DMS53 treated with DMSO at 0.1 percent for 48 hours (cell line): ENCODE data around the gene CATSPER3.

Experiments used
- DNase-seq: peaks from one replicate; lab custom pipeline; 2025; ENCODE audit not compliant: unreplicated experiment; lab: John Stamatoyannopoulos, UW

Gene CATSPER3

DNA sequence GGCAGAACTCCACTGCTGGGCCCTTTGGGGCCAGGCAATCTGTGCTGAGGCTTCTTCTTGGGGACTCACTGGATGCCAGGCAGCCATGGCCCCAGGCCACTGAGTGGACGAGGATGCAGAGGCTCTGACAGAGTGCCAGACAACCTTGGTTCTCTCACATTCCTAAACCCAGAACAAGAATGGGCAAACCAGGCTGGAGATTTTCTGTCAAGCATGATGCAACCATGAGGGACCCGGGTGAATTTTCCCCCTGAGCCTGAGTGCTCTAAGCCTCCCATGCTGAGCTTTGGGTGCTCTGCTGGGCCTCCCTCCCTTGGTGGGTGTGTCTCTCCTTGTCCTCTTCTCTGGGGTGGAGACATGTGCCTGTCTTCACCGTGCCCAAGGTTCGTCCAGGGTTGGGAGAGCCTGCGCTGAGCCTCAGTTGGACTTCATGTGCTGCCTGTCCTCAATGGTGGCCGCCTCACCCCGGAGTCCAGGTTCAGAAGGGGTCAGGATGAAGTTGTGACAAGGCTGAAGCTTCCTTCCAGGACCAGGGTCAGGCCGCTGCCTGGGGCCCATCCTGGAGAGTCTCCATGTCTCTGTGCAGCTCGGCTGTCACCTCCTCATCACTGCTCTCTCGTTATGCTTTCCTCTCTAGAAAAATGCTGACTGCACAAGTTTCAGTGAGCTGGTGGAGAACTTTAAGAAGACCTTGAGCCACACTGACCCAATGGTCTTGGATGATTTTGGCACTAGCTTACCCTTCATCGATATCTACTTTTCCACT lies 42.2 kb downstream of the CATSPER3 start:
- peak; percentile 48 for DNase-seq

DNA sequence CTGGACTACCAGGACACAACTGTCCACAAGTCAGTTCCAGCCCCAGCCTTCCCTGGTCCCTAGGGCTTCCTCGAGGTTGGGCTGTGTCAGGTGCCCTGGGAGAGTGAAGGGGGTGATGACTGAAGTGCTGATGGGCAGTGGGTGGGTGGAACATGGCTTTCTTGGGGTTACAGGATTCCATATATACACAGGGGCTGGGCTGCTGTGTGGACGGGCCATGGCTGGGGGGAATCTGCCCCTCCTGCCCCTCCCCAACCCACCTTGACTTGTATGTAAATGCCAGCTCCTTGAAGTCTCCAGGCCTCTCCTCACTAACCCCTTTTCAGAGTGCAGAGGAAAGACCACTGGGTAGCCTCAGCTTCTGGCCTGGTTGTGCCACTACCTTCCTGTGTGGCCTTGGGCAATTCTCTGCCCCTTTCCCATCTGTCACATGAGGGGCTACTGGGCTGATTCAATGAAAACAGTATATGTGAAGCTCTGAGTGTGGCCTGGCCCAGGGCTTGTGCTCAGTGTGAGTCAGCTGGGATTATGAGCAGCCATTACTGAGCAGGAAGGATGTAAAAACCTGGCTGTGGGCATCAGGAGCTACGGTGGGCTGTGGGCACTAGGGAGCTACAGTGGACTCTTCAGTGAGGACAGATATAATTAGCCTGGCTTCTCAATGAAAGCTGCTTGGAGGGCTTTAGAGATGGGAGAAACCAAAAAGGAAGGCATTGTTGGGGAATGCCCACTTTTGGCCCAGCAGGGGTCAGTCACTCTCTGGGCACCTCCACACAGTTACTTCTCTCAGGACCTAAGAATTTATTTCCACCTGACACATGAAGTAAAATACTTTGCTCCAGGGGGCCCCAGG lies 43.0 kb downstream of the CATSPER3 start:
- DNase-seq = no peak

DNA sequence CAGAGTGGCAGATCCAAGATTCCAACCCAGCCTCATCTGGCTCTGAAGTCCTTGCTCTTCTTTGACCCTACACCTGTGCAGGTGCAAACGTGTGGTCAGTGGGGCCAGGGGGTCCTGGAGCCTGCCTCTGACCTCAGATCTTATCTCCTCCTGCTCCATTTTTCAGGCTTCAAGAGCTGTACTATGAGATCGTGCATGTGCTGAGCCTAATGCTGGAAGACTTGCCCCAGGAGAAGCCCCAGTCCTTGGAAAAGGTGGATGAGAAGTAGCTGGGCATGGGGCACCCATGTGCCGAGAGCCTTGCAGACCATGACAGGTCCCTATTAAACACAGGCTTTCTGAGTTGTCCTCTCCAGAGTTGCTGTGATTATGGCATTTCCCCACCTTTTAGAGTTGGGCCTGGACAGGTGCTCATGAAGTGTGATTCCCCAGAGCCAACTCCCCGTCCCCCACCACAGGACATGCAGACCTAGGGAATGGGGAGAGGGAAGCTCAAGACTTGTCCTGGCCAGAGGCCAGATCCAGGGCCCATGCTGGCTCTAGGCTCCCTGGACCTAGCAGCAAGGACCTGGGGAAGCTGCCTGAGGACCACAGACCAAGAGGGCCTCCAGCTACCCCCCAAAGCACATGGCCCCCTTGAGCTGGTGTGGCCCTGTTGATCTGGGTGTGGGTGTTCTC lies 43.8 kb downstream of the CATSPER3 start:
- DNase-seq = no peak

DNA sequence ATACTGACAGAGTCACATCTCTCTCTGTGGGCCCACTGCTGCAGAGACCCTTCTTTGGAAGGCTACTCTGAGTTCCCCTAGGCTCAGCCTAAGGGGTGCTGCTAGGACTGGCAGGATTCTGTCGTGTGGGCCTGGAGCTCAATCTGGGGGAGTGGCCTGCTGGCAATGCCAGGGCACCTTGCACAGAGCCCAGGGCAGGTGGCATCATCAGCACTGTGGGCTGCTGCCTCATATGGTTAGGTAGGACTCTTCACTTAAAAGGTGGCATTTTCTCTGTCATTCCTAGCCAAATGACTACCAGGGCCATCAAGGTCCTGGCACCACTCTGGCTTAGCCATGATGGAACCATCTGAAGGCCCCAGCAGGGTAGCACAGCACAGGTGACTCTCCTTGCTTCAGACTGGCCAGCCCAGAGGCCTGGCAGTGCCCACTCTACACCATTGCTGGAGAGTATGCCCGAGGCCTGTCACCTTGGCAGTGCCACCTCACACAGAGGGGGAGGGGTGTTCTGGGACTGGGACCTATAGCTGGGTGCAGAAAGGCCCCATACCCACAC lies 44.4 kb downstream of the CATSPER3 start:
- DNase-seq = no peak

DNA sequence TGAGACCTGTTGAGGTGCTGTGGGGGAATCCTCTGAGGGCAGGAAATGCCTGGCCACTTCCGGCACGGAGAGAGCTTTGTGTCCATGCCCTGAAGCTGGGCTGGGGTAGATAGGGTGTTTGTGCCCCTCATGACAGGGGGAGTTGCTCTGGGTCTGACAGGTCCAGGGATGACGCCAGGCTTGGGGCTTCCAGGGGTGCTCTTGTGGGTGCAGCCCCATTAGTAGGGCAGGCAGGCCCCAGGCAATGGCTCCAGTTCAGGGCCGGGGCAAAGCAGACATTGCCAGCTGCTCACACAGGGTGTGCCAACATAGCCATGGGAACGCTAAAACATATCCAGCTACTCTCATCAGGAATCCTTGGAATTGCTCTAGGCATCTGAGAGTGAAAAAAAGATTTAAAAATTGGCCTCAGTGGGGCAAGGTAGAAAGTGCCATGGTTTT lies 45.3 kb downstream of the CATSPER3 start:
- no peak for DNase-seq

DNA sequence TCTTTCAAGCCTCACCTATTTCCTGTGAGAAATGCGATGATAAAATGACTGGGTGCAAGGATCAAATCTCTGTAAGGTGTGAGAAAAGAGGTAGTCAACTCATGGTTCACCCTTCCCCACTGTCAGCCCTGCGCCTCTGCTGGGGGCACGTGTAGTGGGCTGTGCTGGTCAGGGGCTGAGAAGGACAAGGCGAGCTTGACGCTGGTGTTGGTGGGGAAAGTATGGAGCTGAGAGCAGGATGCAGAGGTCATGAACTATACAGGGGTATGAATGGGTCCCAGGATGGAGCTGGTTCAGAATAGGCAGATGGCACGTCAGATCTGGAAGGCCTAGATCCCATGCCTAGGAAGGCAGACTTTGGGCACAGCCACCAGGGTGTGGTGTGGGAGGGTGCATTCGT lies 45.7 kb downstream of the CATSPER3 start:
- DNase-seq = no peak

DNA sequence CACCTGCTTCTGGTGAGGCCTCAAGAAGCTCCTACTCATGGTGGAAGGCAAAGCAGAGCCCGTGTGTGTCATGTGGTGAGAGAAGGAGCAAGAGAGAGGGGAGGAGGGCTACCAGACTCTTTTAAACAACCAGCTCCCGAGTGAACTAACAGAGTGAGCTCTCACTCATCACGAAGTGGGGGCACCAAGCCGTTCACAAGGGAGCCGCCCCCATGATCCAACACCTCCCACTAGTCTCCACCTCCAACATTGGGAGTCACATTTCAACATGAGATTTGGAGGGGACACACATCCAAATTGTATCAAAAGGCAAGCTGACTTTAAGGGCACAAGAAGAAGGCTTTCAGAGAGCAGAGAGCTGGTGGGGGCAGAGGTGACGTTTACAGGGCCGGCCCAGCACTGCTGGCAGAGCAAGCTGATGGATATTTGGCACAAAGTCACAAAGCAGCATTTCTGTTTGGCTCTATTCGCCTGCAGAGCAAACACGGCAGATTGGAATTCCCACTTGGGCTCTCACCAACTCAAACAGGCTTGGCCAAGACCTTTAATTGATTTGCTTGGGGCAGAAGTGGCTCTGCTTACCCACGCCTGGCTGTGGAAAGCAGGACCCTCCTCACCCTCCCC lies 46.4 kb downstream of the CATSPER3 start:
- DNase-seq = no peak

DNA sequence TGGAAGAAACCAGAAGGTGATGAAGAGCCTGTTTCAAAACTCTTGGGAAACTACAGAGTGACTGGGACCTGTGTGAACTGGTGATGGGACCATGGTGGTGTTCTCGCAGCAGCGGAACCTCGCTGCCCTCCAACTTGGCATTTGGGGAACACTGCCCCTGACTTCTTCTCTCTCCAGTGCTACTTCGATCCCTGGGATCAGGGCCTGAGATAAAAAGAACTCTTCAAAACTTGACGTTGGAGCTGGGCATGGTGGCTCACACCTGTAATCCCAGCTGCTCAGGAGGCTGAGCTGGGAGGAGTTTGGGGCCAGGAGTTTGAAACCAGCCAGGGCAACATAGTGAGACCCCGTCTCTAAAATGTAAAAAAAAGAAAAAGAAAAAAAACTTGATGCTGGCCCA lies 48.2 kb downstream of the CATSPER3 start:
- no peak for DNase-seq

DNA sequence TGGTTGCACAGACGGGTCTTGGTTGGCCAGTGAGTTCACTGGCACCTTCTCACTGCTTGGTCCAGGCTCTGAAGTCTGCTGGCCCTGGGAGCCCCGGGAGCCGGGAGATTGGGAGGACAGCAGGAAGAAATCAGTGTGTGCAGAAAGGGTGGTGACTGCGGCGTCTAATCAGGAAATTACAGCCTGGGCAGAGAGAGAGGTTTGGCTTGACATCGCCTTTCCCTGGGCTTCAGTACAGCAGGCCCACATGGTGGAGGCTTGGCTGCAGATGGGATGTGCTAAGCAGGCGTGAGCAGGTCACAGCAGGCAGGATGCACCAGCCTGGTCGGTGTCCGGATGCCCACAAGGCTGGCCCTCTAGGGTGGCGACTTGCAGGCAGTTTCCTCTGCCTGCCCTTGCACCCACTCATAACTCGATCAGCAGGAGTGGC lies 49.2 kb downstream of the CATSPER3 start:
- no peak for DNase-seq

DNA sequence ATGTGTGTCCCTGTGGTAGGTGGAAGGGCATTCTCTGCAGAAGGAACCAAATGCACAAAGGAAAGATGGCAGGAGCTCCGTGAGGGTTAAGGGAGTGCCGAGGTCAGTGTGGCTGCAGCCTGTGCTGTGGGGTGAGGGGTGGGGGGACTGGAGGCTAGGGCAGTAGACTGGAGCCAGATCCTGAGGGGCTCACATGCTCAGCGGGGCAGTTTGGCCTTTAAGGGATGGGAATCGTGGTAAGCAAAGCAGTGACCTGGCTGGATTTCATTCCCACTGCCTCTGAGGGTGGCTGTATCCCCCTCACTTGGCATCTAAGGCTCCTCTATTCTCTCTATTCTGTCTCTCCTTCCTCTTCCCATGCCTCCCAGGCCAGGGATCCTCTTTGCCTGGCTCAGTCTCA lies 50.8 kb downstream of the CATSPER3 start:
- DNase-seq = no peak

DNA sequence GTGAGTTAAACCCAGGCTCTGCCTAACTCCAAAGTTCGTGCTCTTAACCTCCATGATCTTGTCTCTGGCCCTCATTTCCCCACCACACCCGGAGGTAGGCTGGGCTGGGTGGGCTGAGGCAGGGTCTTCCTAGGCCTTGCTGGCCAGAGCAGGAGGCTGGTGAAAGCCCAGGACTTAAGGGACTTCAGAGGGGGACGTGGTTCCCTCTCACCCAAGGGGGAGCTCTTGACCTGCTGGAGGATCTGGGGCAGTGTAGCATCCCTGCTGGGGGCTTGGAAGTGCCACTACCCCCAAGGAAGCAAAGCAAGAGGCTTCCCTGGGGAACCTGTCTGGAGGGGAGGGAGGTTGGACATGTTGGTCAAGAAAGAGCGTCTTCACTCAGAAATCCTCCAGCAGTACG lies 51.6 kb downstream of the CATSPER3 start:
- DNase-seq = no peak

DNA sequence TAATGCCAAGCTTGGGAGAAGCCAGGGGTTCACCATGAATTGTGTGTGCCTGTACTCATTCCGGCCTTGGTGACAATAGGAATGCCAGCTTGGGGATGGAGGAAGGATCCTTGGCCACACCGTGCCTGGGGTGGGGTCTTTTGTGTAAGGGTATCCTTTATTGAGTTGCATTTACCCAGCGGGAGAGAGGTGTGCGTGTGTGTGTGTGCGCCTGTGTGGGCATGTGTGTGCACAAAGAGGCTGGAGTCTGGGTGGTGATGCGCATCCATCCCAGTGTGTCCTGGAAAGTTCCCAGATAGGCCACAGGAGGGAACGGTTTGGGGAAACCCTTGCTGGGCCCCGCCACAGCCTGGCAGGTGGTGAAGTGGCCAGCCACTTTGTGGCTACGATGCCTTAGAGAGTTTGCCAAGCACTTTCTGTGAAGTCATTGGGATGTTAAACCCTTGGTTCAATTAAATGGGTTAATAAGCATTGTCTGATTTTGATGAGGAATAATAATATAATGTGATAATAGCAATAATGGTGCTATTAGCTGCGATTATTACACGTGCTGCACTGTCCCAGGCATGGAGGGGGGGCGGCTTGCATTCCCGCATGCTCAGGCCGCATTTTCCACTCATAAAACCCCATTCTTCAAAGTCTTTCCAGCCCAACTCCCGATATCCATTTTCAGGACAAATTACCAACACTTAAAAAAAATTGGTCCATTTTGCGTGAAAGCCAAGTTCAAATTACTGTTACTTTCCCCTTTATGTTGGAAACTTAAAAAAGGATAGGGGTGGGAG lies 52.6 kb downstream of the CATSPER3 start:
- DNase-seq = no peak

DNA sequence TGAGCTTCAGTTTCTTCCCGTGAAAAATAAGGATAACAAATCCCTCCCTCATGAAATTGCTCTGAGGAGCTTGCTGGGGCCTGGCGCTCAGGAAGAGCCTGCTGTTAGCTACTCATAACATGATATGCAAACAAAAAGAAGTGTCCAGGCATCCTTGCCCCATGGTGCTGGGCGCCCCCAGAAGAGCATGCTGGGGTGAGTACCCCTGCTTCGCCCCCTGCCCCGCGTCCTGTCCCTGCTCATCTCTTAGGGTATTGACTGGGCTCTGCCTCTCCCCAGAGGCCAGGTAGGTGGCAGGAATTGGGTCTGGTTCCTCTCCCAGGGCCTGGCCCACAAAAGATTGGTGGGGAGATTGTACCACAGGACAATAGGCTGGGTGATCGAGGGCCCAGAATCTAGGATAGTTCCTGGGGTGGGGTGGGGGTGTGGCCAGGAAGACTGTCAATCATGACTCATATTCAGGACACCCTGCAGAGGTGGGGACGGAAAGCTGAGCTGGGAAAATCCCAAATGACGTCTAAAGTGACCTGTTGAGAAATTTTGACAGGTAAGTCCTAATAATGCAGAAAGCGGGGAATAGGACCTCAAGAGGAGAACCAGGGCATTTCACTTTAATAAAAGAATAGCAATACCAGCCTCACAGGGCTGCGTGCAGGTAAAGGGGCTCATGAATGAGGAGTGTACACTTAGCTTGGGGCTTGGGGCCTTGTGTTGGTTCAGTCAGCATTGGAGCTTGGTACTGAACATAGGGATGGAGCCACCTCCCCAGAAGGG lies 57.4 kb downstream of the CATSPER3 start:
- no peak for DNase-seq

DNA sequence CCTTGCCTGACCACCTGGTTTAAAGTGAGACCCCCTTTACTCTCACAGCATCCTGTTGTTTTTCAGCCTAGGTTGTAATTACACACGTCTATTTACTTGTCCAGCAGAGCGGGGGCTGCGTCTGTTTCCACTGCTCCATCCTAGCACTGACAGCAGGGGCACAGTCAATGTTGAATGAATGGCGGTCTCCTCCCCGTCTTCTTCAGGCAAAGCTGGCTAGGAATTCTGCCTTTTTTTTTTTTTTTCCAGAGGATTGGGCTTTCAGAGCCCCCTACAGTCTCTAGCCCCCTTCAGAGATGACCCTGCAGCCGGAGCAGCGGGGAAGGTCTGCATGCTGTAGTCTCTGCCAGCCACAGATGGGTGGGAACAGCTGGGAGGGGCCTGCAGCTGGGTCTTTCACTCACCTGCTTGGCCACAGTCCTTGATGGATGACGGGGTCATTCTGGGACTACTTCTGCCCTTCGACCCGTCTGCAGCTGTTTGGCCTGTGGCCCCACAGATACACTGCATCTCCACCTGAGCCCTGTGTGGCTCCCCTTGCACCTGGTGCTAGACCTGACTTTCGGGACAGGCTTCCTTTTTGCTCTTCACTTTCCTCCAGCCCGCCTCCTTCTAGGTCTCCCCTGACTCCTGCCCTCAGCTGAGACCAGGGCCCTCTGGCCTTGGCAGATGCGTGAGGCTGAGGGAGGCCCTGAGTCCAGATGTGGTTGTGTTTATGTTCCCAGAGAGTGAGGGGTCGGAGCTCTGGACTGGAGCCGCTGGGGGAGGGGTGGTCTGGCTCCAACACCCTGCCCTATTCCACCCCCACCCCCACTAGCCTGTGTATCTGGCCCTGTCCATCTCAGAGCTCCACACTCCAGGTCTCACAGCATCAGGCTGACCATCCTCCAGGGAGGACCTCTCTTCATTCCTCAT lies 58.3 kb downstream of the CATSPER3 start:
- no peak for DNase-seq

DNA sequence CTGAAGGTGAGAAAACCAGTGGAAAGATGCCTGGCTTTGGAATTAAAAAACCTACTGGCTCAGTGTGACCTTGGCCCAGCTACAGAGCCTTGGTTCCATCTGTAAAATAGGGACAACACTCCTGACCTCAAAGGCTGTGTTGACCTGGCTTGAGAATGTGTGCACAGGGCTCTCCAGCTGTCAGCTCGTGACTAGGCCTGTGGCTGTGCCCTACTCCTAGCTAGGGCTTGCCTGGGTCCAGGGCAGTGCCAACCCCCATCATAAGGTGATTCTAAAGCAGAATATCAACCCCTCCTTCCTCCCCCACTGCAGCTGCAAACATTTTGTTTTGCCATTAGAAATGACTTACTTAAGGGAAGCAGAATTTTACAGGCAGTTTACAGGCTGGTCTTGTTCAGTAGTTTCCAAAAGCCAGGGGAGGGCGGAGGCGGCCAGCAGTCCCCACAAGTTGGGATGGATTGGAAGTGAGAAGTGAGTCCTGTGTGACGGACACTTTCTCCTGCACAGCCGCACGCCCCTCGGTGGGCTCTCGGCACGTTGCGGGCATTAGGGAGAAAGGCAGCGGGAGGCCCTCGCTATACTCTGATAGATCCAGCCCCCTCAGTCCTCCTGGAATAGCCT lies 59.0 kb downstream of the CATSPER3 start:
- DNase-seq = no peak

DNA sequence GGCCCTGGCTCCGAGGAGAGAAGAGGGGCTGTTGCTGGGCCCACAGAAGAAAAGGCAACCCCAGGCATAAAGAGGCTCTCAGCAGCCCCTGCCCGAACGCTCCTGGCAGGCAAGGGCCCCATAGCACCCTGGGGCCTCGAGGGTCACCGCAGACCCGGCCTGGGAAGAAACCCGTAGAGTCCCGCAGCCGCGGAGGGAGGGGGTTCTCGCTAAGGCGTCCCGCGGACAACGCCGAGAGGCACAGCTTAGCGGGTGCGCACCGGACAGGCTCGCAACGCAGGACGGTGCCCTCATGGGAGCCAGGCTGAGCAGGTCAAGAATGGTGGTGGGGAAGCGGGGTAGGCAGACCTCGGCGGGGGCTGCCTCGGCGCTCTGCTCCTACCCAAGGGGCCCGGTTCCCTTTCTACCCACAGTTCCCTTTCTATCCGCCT lies 59.6 kb downstream of the CATSPER3 start:
- no peak for DNase-seq

DNA sequence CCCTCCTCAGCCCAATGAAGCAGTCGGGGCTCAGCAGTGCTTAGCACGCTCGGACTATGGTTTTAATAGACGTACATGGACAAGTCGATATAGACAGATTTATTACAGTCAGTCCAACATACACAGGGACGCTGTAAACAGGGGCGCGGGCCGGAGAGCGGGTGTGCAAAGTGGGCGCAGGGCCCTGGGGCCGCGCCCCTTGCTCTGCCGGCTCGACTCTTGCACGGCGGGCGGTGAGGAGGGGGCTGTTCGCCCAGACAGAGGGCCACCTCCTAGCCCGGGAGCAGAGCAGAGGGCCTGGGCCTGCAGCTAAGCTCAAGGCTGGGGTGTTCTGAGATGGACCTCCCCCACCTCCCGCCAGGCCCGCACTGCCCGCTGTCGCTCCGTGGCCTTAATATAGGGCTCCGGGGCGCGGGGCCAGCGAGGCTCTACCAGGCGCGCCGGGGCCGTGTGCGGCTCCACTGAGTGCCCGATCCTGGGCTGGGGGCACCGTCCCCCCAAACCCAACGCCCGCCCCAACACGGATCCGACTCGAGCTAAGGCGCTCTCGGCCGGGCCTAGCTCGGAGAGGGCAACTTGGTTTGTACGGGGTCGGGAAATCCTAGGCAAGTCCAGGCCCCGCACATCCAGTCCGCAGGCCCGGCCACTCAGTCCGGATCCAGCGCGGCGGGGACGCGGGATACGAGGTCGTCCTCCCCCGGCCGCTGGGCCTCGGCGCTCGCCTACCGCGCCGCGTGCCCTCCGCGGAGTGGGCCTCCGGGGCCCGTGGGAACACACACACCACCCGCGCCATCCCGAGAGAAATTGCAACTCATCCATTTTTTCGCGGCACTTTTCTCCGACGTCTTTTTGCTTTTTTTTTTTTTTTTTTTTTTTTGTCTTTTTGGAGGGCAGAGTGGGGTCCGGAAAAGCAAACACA lies 60.2 kb downstream of the CATSPER3 start:
- DNase-seq = no peak
